K562 (cell line): ENCODE results near the gene CHAD. TPM values are rescaled to one million over a fixed set of nuclear protein-coding genes. Genes with fewer than 3 reads are reported as not detected.

Experiments used
- ATAC-seq: fragments of 200-7000 bp; cut with Tn5 transposase; 3 replicates; pipeline ENCODE4 v1.9.1; 2020; ENCODE audit warnings: moderate library complexity
- BruUV-seq: library from RNA; stranded (reverse); fragments of 400-500 nt; replicated peaks from 2 replicates; lab custom pipeline; 2021; lab: Mats Ljungman, UMichigan
- CTCF ChIA-PET: fragments of 300-600 bp; formaldehyde crosslinking; extraction: SDS; loops from one replicate; lab custom pipeline; 2021; ENCODE audit warnings: low intra/inter-chr PET ratio; lab: Yijun Ruan, JAX
- POLR2A ChIA-PET: fragments of 300-600, 350-650 bp; sonication (Branson Sonifier 250); formaldehyde crosslinking; extraction: SDS; loops from one replicate; lab custom pipeline; 2021; ENCODE audit warnings: antibody characterized with exemption, inconsistent platforms; lab: Yijun Ruan, JAX
- DNase-seq, 4 experiments: peaks; one replicate each; pipeline versions ENCODE4 v3.0.0 to v3.0.0-alpha.2; 2011 to 2018; ENCODE audit warnings: low spot score in 3 of 4, mixed read lengths in 3 of 4; ENCODE audit errors: extremely low read depth in 1 of 4
- FAIRE-seq: peaks from 2 replicates; lab custom pipeline; 2011; peaks lifted over from hg19 to GRCh38; lab: Jason Lieb, UNC
- H2AFZ ChIP-seq: 2 replicates; pipeline ENCODE4 v1.6.0; 2011; ENCODE audit warnings: low read depth, low read length, control low read depth, inconsistent platforms
- H3K27ac ChIP-seq: fragments of 200-600 bp; 3 replicates; pipeline ENCODE4 v1.8.0; 2011; ENCODE audit warnings: low read depth, mild to moderate bottlenecking, control low read depth, inconsistent platforms, low read length, moderate library complexity, mixed read lengths; ENCODE audit errors: extremely low read depth
- H3K27me3 ChIP-seq, 2 experiments: fragments of 300-600 bp in 1 of 2; 2 replicates in 1 of 2; 3 replicates in 1 of 2; pipeline versions ENCODE4 v1.6.0 to v1.8.0; 2011; ENCODE audit warnings: inconsistent platforms in 2 of 2, low read length in 2 of 2, mild to moderate bottlenecking in 1 of 2, mixed read lengths in 1 of 2, moderate library complexity in 1 of 2; ENCODE audit not compliant: control insufficient read depth in 2 of 2, insufficient read depth in 2 of 2
- H3K36me3 ChIP-seq: fragments of 300-600 bp; 3 replicates; pipeline ENCODE4 v1.8.0; 2011; ENCODE audit warnings: mild to moderate bottlenecking, low read length, inconsistent platforms; ENCODE audit not compliant: control insufficient read depth, insufficient read depth
- H3K4me1 ChIP-seq, 2 experiments: fragments of 200-600 bp in 1 of 2; replicated peaks in 1 of 2; 2 replicates in 1 of 2; 3 replicates in 1 of 2; pipeline versions ENCODE4 v1.5.1 to v1.8.0; 2011; ENCODE audit warnings: inconsistent platforms in 2 of 2, low read length in 2 of 2, mild to moderate bottlenecking in 1 of 2, mixed read lengths in 1 of 2, moderate library complexity in 1 of 2; ENCODE audit not compliant: control insufficient read depth in 2 of 2, insufficient read depth in 2 of 2
- H3K4me2 ChIP-seq: 2 replicates; pipeline ENCODE4 v1.6.1; 2011; ENCODE audit warnings: low read length, control low read depth, inconsistent platforms, mixed read lengths; ENCODE audit not compliant: insufficient read depth
- H3K4me3 ChIP-seq: fragments of 200-600 bp; sonication (generic), shearing (Covaris generic); 2 replicates; pipeline ENCODE4 v1.5.1; 2016; ENCODE audit warnings: control low read depth, inconsistent platforms
- H3K79me2 ChIP-seq: fragments of 200-600 bp; 3 replicates; pipeline ENCODE4 v1.8.0; 2011; ENCODE audit warnings: low read length, inconsistent platforms; ENCODE audit not compliant: control insufficient read depth, insufficient read depth
- H3K9ac ChIP-seq, 2 experiments: 2 replicates each; pipeline versions ENCODE4 v1.6.0 to v1.6.1; 2011; ENCODE audit warnings: low read depth in 2 of 2, low read length in 2 of 2, control low read depth in 1 of 2, inconsistent platforms in 1 of 2, mild to moderate bottlenecking in 1 of 2, mixed read lengths in 1 of 2; ENCODE audit not compliant: insufficient read depth in 1 of 2
- H3K9me1 ChIP-seq: one replicate; pipeline ENCODE4 v1.6.0; 2011; ENCODE audit warnings: inconsistent platforms, mild to moderate bottlenecking, low read length, moderate library complexity; ENCODE audit not compliant: control insufficient read depth, insufficient read depth
- H3K9me3 ChIP-seq: replicated peaks from 2 replicates; pipeline ENCODE4 v1.5.1; 2011; ENCODE audit warnings: low read depth, low read length, inconsistent platforms; ENCODE audit not compliant: control insufficient read depth, insufficient read depth
- H4K20me1 ChIP-seq: replicated peaks from 2 replicates; pipeline ENCODE4 v1.6.1; 2011; ENCODE audit warnings: low read length, inconsistent platforms, mixed read lengths; ENCODE audit not compliant: control insufficient read depth, insufficient read depth
- ARID2 ChIP-seq: fragments of 450-650 bp; IDR thresholded peaks from 2 replicates; pipeline ENCODE4 v1.6.1; 2017; ENCODE audit warnings: antibody characterized with exemption, mild to moderate bottlenecking
- CREBBP ChIP-seq: IDR thresholded peaks from one replicate; pipeline ENCODE4 v1.6.1; 2012; ENCODE audit warnings: low read depth, mild to moderate bottlenecking, control low read depth, inconsistent platforms, low read length
- E2F3 ChIP-seq: fragments of 250-450 bp; sonication (Bioruptor Pico); IDR thresholded peaks from 2 replicates; pipeline ENCODE4 v1.4.0; 2020; ENCODE audit warnings: mild to moderate bottlenecking
- RAD21 ChIP-seq, 2 experiments: fragments of 250-450 bp in 1 of 2; fragments of 450-650 bp in 1 of 2; sonication (Bioruptor Pico) in 1 of 2; formaldehyde crosslinking in 1 of 2; IDR thresholded peaks in 1 of 2; conservative IDR thresholded peaks in 1 of 2; 2 replicates each; pipeline versions ENCODE4 v1.4.0 to v1.8.0; 2020 to 2022; ENCODE audit warnings: mild to moderate bottlenecking in 2 of 2, moderate library complexity in 1 of 2
- RFX5 ChIP-seq: IDR thresholded peaks from 2 replicates; pipeline ENCODE4 v1.6.1; 2011; ENCODE audit warnings: low read depth, mild to moderate bottlenecking, improper control_type of control experiment, low read length
- ZNF134 ChIP-seq: fragments of 250-450 bp; sonication (Bioruptor Pico); conservative IDR thresholded peaks from 2 replicates; pipeline ENCODE4 v1.4.0; 2020
- WGBS: fragments of 100-300 bp; shearing (Covaris generic); methylation state at CpG from one replicate; pipeline ENCODE4 v1.1.6; 2016; ENCODE audit warnings: low coverage, mixed read lengths; ENCODE audit not compliant: insufficient coverage; ENCODE audit errors: missing lambda C conversion rate; 5-methylcytosine and 5-hydroxymethylcytosine counted together
- in situ Hi-C: fragments of 300-500 bp; cut with MboI; formaldehyde crosslinking; loops from 4 replicates; pipeline ENCODE4 v1.15.0; 2018; ENCODE audit warnings: inconsistent platforms, mixed read lengths
- intact Hi-C: fragments of 100-400 bp; cut with micrococcal nuclease; formaldehyde crosslinking; loops from 2 replicates; pipeline ENCODE4 v1.14.2; 2022
- polyA plus RNA-seq, 8 experiments: library from polyadenylated mRNA; depleted of rRNA in 4 of 8; stranded (reverse) in 5 of 8; unstranded in 3 of 8; fragments of >200 nt; fragmentation: Nextera tagmentation in 2 of 8; fragmentation: Illumina TruSeq in 1 of 8; extraction: Ambion mirVana in 2 of 8; extraction: Trizol in 1 of 8; gene quantifications; 2 replicates each; pipeline versions ENCODE4 v1.2.1 to v1.2.3, GENCODE V29; 2011 to 2014; ENCODE audit warnings: inconsistent platforms in 1 of 8, missing spikeins in 1 of 8
- total RNA-seq, 7 experiments: library from RNA; depleted of rRNA in 6 of 7; stranded (reverse); fragments of >200 nt in 6 of 7; fragmentation: Illumina TruSeq in 2 of 7; extraction: Trizol in 2 of 7; gene quantifications; 2 replicates each; pipeline versions ENCODE4 v1.2.1 to v1.2.3, GENCODE V29; 2011 to 2021; ENCODE audit warnings: low replicate concordance in 1 of 7
- TF ChIP-seq, protein P1 (sequence below), 2 experiments: fragments of 250-450 bp in 1 of 2; fragments of 450-650 bp in 1 of 2; sonication (Bioruptor Pico) in 1 of 2; IDR thresholded peaks; 2 replicates each; pipeline versions ENCODE4 v1.6.1 to v1.8.0; 2016 to 2021; ENCODE audit warnings: mild to moderate bottlenecking in 2 of 2, moderate library complexity in 2 of 2, missing compliant biosample characterization in 1 of 2, missing genetic modification characterization in 1 of 2

The CHAD gene
- total and polyA plus RNA-seq, 9 of the 15 experiments (the other 6 are each of a cell fraction or from before 2014, with no cell fraction given), result not detected

DNA sequence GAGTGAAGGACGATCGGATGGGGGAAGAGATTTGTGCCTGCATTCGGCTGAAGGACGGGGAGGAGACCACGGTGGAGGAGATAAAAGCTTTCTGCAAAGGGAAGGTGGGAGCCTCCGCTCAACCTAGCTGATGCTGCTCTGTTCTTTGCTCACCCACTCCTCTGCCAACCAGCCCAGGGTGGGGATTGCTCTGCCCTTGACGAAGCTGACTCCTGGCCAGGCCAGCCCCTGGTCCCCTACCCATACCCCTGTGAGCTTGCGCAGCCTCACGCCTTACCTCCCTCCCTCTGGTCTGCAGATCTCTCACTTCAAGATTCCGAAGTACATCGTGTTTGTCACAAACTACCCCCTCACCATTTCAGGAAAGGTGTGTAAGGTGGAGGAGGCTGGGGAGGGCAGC, 5.2 kb upstream of the CHAD start:
- Histone ChIP-seq H3K9me1 (no peaks in the 10 kb centered on the region), H3K9me3 (no peaks in the 10 kb centered on the region), H3K36me3 (no peaks in the 10 kb centered on the region), H3K79me2 (peaks cover 1% of the 10 kb centered on the region; the same call in 2 of the 3 replicates), H3K9ac (peak overlapping the region in 1 of 2 experiments; percentile 4; a peak in 1 of 4 replicates), H2AFZ (no peak overlapping the region), H4K20me1 (0 out of 2 replicates have a peak, but pooled peaks cover 3% of the 10 kb centered on the region), H3K27ac (no peak overlapping the region), H3K4me2 (no peak overlapping the region), H3K4me1 (peaks cover 7 to 31% of the 10 kb centered on the region in 2 experiments; a peak in 4 of 5 replicates), H3K4me3 (no peak overlapping the region), H3K27me3 (peaks cover 21 to 50% of the 10 kb centered on the region in 2 experiments; a peak in 4 of 5 replicates)
- DNase-seq (no peak), ATAC-seq (no peak), FAIRE-seq (no peak)
- POLR2A ChIA-PET, result no interaction called here
- WGBS, result 27% methylated on average over 10 of the region's 11 CpGs
- TF ChIP-seq RAD21 (CRISPR knock-in tag; conservative IDR thresholded peaks at IDR 0.05 in 1 of 2, IDR thresholded peaks at IDR 0.05 in 1 of 2) (no peak), CREBBP (no peak), ZNF134 (no peak), ARID2 (no peak), E2F3 (no peak), RFX5 (no peak)
- TF ChIP-seq, protein P1, sequence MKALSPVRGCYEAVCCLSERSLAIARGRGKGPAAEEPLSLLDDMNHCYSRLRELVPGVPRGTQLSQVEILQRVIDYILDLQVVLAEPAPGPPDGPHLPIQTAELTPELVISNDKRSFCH (CRISPR knock-in tag; IDR thresholded peaks at IDR 0.05), result no peak
- TF ChIP-seq, protein P1 (tag; IDR thresholded peaks at IDR 0.05), result no peak
- TF ChIP-seq, all 486 proteins: peak for 0
- intact Hi-C loops (loop anchor here (10.0 kb wide), 1 partner anchor 179 kb away; no protein-coding TSS in a partner anchor), in situ Hi-C loops (no loop called here)
- no TSS peak for BruUV-seq
- CTCF ChIA-PET, result no interaction called here
